ENCODE results near the gene GSN. TPM values are rescaled to one million over a fixed set of nuclear protein-coding genes. Genes with fewer than 3 reads are reported as not detected.
A peak's percentile ranks its signal among the peaks of the same experiment; 100 is the strongest.

GSN gene
- polyA plus RNA-seq, 1 of the 3 experiments (the other 2 are of a cell fraction), result 168 TPM

DNA sequence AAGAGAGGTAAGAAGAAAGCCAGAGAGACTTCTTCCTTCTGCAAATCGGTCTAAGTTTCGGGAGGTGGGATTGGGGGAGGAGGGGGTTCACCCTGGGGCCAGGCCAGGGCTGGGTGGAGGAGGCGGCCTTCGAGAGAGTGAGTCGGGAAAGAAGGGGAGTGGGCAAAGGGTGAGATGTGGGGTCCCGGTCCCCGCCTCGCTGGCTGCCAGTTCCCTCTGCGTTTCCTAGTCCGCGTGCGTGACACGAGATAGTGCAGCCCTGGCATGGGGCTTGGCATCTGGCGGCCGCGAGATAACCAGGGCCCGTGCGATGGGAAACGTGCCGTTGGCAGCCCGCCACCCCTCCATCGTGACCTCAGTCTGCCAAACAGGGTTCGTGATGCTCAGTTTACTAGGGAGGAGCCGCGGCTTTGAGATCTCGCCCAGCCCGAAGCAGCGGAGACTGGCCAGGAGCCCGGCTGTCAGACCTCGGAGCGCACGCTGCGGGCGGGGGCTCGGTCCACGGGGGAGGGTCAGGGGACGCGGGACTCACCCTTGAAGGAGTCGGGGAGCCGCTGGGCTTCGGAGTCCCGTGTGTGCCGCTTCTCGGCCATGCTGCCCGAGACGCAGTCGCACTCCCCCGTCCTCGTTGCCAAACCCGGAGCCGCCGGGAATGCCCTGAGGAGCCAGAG is 101.8 kb downstream of the GSN start, which contains the start of gene STOM (continued):
- TF ChIP-seq TAF1 (IDR thresholded peaks at IDR 0.05; ENCODE audit: borderline replicate concordance, low read depth, low read length) (0 out of 2 replicates have a peak, but pooled peaks have one; percentile 10), SIN3A (IDR thresholded peaks at IDR 0.05; ENCODE audit: borderline replicate concordance, low read depth, low read length) (peak; percentile 56; the same call in 1 of the 2 replicates), EZH2phosphoT487 (IDR thresholded peaks at IDR 0.05; ENCODE audit: borderline replicate concordance, low read depth) (no peak), SMC3 (IDR thresholded peaks at IDR 0.05; ENCODE audit: low read depth, low read length) (no peak), YY1 (IDR thresholded peaks at IDR 0.05; ENCODE audit: low read depth) (no peak), GATA2 (CRISPR knock-in tag; IDR thresholded peaks at IDR 0.05) (peak; percentile 46; the same call in 1 of the 2 replicates), POLR2AphosphoS5 (IDR thresholded peaks at IDR 0.05; ENCODE audit: low read depth, low read length) (peak; percentile 78), TEAD4 (IDR thresholded peaks at IDR 0.05; ENCODE audit: borderline replicate concordance, insufficient read depth) (no peak), MXI1 (IDR thresholded peaks at IDR 0.05; ENCODE audit: low read depth, low read length) (peak; percentile 15; the same call in 1 of the 2 replicates), RCOR1 (IDR thresholded peaks at IDR 0.05; ENCODE audit: low read length) (no peak), RAD21 (IDR thresholded peaks at IDR 0.05; ENCODE audit: low read length) (no peak), FOXJ3 (CRISPR knock-in tag; IDR thresholded peaks at IDR 0.05) (no peak), RFX5 (IDR thresholded peaks at IDR 0.05; ENCODE audit: low read length) (no peak), CHD2 (IDR thresholded peaks at IDR 0.05; ENCODE audit: low read length, partially characterized antibody) (no peak), MEF2A (IDR thresholded peaks at IDR 0.05; ENCODE audit: borderline replicate concordance, low read depth) (no peak)
- TF ChIP-seq, protein P1, sequence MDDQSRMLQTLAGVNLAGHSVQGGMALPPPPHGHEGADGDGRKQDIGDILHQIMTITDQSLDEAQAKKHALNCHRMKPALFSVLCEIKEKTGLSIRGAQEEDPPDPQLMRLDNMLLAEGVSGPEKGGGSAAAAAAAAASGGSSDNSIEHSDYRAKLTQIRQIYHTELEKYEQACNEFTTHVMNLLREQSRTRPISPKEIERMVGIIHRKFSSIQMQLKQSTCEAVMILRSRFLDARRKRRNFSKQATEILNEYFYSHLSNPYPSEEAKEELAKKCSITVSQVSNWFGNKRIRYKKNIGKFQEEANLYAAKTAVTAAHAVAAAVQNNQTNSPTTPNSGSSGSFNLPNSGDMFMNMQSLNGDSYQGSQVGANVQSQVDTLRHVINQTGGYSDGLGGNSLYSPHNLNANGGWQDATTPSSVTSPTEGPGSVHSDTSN (IDR thresholded peaks at IDR 0.05), result no peak
- TF ChIP-seq, protein P2, sequence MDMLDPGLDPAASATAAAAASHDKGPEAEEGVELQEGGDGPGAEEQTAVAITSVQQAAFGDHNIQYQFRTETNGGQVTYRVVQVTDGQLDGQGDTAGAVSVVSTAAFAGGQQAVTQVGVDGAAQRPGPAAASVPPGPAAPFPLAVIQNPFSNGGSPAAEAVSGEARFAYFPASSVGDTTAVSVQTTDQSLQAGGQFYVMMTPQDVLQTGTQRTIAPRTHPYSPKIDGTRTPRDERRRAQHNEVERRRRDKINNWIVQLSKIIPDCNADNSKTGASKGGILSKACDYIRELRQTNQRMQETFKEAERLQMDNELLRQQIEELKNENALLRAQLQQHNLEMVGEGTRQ (IDR thresholded peaks at IDR 0.05; ENCODE audit: borderline replicate concordance, low read depth, low read length), result no peak
- TF ChIP-seq, protein P3, sequence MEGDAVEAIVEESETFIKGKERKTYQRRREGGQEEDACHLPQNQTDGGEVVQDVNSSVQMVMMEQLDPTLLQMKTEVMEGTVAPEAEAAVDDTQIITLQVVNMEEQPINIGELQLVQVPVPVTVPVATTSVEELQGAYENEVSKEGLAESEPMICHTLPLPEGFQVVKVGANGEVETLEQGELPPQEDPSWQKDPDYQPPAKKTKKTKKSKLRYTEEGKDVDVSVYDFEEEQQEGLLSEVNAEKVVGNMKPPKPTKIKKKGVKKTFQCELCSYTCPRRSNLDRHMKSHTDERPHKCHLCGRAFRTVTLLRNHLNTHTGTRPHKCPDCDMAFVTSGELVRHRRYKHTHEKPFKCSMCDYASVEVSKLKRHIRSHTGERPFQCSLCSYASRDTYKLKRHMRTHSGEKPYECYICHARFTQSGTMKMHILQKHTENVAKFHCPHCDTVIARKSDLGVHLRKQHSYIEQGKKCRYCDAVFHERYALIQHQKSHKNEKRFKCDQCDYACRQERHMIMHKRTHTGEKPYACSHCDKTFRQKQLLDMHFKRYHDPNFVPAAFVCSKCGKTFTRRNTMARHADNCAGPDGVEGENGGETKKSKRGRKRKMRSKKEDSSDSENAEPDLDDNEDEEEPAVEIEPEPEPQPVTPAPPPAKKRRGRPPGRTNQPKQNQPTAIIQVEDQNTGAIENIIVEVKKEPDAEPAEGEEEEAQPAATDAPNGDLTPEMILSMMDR (IDR thresholded peaks at IDR 0.05), result no peak
- TF ChIP-seq, protein P4, sequence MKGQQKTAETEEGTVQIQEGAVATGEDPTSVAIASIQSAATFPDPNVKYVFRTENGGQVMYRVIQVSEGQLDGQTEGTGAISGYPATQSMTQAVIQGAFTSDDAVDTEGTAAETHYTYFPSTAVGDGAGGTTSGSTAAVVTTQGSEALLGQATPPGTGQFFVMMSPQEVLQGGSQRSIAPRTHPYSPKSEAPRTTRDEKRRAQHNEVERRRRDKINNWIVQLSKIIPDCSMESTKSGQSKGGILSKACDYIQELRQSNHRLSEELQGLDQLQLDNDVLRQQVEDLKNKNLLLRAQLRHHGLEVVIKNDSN (IDR thresholded peaks at IDR 0.05; ENCODE audit: borderline replicate concordance, low read depth), result 0 out of 2 replicates have a peak, but pooled peaks have one; percentile 47
